HG03439 (cell line): Measurements from ENCODE around the gene COL28A1.

Source experiments
- ATAC-seq: cut with Tn5 transposase; IDR thresholded peaks from one replicate; pipeline ENCODE4 v1.9.1; 2021; ENCODE audit warnings: mild to moderate bottlenecking, moderate library complexity; ENCODE audit not compliant: unreplicated experiment

The COL28A1 gene

DNA sequence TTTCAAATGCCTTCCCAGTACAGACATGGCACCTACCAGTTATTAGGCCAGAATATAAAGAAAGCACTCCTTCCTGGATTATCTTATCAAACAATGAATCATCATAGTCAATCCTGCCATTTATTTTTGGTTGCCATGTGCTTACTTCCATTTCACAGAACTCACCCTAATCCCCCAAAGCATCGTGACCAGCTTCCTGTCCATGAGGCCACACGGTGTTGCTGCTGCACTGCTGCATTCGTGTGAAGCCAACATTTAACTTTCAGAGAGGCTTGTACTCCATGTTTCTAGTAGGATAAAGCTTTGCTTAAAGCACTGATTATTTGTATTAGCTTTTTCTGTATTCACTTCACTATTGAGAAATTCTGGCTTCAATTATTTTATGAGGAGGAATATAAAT is 14.4 kb downstream of the COL28A1 start:
- no peak for ATAC-seq

DNA sequence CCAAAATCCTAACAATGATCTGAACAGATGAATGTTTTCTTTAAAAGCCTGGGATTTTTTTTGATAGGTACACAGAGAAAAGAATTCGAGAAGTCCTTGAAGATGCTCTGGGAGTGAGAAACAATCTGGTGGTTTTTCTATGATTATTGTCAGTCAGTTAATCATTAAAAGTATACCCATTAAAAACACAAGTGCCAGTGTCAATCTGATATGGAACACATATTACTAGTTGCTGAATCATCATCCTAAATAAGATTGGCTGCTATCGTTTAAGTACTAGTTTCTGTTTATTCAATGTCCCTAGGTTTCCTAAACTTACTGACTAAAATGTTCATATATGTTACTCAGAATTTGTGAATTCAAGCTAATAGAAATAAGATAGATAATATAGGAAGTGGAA is 16.1 kb downstream of the COL28A1 start:
- ATAC-seq, result no peak

DNA sequence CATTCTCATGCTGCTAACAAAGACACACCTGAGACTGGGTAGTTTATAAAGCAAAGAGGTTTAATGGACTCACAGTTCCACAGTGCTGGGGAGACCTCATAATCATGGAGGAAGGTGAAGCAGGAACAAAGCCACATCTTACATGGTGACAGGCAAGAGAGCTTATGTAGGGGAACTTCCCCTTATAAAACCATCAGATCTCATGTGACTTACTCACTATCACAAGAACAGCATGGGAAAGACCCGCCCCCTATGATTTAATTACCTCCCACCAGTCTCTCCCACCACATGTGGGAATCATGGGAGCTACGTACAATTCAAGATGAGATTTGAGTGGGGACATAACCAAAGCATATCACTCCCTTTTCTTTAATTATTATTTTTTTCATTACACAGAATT is 16.6 kb downstream of the COL28A1 start:
- ATAC-seq, result no peak

DNA sequence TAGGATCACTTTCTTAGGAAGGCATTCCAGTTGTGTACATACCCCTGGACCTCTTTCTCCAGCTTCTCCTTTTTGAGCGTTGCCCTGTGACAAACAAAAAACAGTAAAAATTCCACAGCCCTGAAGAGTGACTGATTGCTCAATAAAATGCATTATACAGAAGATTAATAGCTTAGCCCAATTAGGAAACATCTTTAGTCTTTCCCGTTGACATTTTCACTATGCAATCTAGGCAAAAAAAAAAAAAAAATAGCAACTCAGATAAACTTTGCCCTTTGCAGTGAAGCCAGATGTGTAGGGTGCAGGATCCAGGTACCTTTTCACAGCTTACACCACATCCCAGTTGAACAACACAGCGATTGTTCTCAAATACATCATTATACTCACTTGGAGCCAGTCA is 17.9 kb downstream of the COL28A1 start:
- no peak for ATAC-seq

DNA sequence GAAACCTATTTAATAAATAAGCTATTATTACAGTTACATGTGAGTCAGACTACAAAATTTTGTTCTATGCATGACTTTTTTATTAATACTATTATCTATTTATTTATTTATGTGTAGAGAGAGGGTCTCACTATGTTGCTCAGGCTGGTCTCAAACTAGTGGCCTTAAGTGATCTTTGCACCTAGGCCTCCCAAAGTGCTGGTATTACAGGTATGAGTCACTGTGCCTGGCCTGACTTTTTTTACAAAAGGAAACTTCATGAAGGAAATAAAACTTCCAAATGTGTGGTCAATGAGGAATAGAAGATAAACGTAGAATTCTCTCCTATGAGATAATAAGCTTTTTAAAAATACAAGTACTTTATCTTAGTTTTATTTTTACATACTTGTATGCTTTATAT is 19.0 kb downstream of the COL28A1 start:
- ATAC-seq, result no peak

DNA sequence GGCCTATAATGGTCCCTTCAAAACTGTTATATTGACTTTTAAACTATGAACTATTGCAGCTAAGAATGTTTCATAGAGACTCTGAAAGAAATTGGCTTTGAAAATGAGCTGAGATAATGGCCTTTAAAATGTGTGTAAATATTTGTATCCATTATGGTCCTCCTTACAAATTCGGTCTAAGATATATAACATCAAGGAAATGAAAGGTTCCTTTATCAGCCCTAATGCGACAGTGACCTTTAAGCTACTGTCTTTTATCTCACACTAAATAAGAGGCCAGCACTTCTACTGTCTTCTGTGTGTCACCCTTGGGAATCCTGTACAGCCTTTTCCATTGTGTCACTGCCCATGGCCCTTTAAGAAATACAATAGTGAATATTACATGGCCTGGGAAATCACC is 19.5 kb downstream of the COL28A1 start:
- ATAC-seq, result no peak

DNA sequence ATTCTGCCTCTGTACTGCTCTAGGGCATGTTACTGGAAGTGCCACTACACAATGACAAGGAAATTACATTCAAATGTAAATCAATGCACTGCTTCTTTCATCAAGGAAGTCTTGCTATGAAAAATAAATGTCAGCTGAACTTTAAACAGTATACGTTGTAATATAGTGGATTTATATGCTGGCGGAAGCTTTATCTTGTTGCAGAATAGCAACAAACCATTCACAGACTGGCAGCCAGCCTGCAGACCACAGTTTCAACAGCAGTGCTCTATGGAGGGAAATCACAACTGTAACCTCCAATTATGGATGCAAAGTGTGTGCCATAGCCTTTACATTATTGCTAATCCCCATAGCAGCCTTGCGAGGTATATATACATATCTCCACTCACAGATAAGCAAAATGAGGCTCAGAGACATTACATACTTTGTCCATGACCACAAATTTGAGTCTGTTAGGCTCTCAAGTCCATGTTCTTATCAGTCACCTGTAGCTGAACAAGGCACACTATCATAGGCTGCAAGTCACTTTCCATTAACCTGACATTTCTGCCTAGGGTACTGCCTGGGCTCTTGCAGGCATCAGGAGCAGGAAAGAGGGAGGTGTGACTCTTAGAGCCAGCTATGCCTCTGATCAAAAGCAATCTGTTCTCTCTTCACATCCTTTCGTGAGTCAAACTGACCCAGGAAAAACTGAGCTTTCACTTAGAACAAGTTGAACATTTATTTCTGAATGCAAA is 22.6 kb downstream of the COL28A1 start:
- no peak for ATAC-seq

DNA sequence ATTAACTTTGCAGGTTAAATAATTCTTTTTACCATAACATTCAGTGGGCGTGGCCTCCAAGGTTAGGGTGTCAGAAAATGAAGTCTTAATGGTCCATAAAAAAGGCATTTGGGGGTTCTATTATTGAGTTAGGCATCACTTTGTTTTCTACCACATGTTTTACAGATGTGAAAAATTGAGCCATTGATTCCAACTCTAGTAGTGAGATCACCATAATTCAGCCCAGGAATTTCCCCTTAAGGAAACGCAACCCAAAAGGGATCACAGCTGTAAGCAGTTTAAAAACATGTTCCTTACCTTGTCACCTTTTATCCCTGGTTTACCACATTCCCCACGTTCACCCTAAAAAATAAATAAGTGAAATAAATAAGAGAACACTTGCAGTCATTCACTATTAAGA is 24.9 kb downstream of the COL28A1 start:
- no peak for ATAC-seq

DNA sequence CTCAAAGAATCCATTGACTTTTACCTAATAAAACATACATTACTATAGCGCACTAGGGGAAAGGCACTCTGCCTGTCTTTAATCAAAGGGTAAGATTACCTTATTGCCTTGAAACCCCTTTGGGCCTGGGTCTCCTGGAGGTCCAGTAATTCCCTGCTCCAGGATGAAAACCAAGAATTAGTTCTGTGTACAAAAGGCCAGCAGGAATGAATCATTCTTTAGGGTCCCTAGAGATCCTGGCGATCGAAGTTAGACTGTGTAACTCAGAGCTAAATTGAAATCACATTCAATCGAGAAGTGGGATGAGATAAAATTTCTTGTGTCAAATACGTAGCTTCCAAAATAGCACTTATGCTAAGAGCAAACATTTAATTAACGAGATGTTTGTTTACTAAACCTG is 29.8 kb downstream of the COL28A1 start:
- no peak for ATAC-seq

DNA sequence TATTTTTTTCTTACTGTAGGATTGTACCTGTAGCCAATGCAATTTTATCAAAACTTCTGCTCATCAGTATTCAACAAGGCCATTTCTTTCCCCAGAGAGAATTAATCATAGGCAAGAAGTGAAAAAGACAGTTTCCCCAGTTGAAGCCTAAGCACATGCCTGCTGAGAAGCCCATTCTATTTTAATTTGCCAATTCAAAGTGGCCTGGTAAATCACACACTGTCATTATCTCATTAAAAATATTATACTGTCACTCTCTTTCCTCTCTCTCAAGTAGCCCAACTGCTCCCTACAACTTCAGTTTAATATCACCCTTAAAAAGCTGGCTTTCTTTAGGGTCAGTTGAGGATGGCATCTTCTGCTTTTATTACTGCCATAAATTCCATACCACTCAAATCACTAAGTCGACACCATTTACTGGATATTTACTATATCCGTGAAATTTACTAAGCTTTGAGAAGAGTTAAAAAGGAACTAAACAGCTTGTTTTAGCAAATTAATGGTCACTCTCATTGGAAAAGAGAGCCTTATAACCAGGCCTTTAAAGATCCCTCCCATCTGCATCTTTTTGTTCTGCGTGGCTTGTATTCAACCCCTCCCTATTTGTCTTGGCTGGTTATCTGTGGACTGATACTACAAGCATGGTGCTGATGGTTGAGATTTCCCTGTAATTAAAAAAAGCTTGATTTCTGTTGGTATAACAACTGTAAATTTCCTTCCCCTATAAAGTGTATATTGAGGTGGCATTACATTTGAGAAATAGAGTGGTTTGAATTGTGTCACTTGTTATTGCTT is 30.6 kb downstream of the COL28A1 start:
- ATAC-seq, result no peak

DNA sequence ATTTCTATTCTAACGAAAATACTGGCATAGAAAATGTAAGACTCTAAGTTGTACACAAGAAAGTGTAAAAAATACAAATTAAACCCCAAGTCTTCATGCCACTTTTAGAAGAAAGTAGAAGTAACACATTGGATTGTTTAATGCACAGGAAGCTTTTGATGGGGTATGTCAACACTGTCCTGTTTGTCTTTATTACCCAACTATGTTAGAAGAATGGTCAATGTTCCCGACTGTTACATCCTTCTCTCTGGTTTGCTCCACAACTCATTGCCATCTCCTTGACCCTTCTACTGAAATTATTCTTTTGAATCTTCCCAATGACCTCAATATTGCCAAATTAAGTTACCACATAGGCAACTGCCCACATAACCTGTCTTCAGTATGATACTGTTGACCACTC is 35.8 kb downstream of the COL28A1 start:
- no peak for ATAC-seq

DNA sequence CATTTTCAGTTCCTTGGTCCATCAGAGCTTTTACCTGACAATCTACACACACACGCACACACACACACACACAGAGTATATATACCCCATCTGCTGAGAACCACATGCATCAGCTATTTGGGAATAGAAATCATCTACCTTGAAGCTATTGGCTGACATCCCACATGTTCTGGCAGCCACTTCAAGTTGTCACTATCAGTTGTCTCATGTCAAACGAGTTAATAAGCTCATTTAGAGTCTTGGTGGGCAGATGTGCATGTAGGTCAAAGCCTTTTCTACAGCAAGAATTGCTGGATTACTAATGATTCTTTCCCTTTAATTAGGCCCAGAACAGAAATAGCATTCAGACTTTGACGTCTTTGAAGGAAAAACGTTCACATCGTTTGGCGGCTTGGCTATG is 36.8 kb downstream of the COL28A1 start:
- ATAC-seq, result no peak

DNA sequence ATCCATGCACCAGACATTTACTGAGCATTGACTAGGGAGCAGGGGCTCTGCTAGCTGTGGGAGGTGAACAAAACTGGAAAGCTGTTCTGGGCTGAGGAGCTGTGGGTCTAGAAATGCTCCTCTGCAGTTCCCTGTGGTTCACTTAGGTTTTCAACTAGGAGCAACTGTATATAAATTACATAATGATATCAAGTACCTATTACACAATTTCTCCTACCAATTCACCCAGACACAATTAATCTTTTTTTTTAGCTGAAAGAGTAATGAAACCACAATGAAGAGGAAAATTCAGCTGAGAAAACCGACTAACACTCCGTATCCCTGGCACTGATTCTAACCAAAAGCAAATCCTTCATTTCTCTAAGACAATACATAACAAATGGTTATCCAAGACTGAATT is 39.4 kb downstream of the COL28A1 start:
- no peak for ATAC-seq

DNA sequence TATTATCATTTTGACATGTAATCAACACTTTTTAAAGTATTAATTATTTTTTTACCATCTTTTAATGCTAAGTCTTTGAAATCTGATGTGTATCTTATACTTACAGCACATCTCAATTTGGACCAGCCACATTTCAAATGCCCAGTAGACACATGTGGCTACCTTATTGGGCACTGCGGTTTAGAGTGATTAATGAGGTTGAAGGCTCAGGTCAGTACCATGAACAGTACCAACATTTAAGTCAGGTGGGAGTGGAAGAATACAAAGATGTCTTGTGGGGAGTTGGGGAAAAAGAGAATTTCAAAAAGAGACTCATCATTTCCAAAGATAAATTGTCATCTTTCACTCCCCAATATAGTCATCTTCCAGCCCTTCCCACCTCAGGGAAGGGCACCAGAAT is 40.5 kb downstream of the COL28A1 start:
- ATAC-seq, result no peak

DNA sequence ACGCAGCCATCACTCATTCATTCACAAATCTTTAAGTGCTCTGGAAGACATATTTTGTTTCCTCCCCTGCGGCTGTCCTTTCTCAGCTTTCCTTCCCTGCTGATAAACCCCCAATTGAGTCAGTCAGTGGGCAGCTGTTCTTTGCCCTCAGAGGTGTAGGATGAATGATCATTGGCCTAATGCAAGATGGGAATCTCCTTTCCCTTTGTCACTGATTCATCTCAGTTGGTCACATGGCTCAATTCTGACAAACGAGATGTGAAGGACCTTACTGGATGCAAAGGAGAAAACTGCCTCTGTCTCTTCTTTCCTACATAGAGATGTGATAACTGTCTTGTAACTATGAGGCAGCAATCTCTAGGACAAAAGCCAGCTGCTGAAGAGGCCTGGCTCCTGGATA is 44.6 kb downstream of the COL28A1 start:
- no peak for ATAC-seq

DNA sequence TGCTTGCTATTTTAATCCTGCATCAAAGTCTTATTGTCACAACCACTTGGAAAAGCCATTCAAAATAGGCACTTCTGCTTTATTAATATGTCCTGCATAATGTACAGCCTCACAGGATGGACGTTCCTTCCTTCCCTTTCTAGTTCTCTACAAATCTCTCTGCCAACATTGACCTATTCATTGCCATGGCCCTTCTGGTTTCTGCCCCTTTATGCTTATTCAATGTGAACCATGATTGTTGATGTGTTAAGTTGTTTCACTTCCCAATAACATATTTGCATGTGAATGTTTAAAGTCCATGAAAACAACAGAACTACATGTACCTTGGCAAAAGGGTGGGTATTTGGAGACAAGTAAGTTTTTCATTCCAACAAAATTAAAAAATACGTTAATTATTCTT is 45.7 kb downstream of the COL28A1 start:
- ATAC-seq, result no peak

DNA sequence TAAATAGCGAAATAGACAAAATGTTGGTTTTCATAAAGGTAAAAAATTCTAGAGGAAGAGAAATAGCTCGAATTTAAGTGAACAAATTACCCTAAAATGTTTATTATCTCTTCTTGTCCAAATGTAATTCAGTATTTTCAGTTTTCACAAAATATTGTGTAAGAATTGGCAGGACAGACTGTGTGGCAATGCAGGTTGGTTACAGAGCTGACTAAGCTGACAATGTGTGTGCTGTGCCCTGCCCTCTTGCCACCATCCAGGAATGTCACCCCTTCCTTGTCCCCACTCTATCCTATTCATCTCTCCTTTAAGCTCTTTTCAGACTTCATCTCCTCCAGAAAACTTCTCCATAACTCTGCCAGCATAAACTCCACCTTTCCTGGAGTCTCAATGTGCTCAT is 46.1 kb downstream of the COL28A1 start:
- no peak for ATAC-seq

DNA sequence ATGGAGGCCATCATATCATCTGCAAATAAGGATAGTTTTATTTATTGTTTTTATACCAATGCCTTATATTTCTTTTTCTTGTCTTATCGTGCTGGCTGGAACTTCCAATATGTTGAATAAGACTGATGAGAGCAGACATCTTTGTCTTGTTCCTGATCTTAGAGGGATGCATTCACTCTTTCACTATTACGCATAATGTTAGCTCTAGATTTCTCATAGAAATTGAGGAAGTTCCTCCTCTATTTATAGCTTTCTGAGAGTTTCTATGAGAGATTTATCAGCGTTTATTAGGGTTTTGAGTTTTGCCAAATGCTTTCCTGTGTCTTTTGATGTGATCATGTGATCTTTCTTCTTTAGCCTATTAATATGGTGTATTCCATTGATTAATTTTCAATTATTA is 49.3 kb downstream of the COL28A1 start:
- ATAC-seq, result no peak

DNA sequence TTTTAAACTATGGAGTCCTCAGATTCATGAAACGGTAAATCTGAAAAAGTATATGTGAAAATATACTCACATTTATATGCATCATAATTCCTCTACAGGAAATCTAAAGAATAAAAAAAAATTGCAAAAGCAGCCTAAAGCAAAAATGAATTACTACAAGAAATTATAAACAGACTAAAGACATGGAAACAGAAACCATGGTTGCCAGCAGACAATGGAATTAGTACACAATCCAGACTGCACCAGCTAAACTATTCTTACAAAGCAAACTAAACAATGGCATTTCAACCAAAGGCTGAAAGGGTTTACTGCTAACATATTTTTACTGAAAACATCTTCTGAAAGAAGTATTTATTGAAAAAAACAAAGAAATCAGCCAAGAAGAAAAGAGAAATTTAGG is 51.6 kb downstream of the COL28A1 start:
- no peak for ATAC-seq

DNA sequence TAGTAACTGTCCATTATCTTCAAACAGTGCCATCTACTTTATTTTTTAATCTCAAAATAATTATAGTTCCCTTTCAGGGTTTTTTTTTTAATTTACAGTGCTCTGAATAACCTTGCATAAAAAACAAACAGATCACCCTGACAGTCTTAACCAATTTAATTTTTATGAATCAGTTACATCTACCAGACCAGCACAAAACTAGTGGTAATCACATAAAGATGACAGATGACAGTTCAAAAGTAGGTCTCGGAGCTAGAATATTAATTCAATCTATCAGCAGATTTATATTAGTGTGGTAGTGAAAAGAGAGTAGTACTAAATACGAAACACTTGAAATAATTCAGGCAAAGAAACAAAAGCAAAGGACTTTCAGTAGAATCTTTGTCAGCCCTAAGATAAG is 53.9 kb downstream of the COL28A1 start:
- ATAC-seq, result no peak

DNA sequence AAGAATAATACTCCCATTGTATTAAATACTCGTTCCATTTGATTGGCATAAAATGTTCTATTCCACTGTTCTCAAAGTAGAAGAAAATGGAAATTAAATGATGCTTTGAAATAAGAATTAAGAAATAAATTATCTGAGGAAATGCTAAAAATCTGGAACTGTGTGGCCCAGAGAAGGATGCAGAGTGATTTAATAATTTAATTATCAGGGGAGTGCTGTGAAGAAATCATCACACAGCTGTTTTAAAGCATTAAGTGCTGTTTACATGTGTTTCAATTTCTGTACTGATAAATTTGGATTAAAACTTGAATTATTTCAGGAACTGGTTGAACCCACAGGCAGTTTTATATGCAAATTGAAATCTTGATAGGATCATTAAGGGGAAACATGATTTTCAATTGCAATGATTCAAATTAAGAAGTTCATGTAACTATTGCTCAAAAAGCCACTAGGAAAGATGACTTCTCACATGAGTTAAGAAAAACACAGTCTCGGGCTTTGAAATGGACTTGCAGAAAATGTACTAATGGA is 56.3 kb downstream of the COL28A1 start:
- ATAC-seq, result no peak

DNA sequence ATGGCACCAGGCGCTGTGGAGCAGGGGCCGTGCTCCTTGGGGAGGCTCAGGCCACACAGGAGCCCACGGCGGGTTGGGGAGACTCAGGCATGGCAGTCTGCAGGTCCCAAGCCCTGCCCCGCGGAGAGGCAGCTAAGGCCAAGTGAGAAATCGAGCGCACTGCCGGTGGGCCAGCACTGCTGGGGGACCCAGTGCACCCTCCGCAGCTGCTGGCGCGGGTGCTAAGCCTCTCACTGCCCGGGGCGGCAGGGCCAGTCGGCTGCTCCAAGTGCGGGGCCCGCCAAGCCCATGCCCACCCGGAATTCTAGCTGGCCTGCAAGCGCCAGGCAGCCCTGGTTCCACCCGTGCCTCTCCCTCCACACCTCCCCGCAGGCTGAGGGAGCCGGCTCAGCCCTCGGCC is 57.1 kb downstream of the COL28A1 start:
- ATAC-seq, result no peak
